Trophoblast cell (in vitro differentiated cells and primary cell): ENCODE results near the gene IL1RAPL1.

Source experiments
- DNase-seq, 2 donors: peaks; one replicate each; pipeline ENCODE4 v3.0.0-alpha.2; 2016
- H2AFZ ChIP-seq: 2 replicates; pipeline ENCODE4 v1.6.1; 2013; ENCODE audit warnings: low read length, moderate library complexity, mild to moderate bottlenecking; ENCODE audit not compliant: insufficient read depth, poor library complexity
- H2AK5ac ChIP-seq: 2 replicates; pipeline ENCODE4 v1.6.1; 2013; ENCODE audit warnings: mild to moderate bottlenecking, low read length
- H2BK120ac ChIP-seq: 2 replicates; pipeline ENCODE4 v1.6.1; 2013; ENCODE audit warnings: low read length, mild to moderate bottlenecking, moderate library complexity; ENCODE audit not compliant: insufficient read depth, poor library complexity
- H2BK12ac ChIP-seq: 2 replicates; pipeline ENCODE4 v1.6.1; 2013; ENCODE audit warnings: mild to moderate bottlenecking, low read length, moderate library complexity
- H2BK5ac ChIP-seq: 2 replicates; pipeline ENCODE4 v1.6.1; 2013; ENCODE audit warnings: low read length, low read depth, moderate library complexity, mild to moderate bottlenecking; ENCODE audit not compliant: poor library complexity
- H3K14ac ChIP-seq: 2 replicates; pipeline ENCODE4 v1.6.1; 2013; ENCODE audit warnings: mild to moderate bottlenecking, low read length
- H3K18ac ChIP-seq: 2 replicates; pipeline ENCODE4 v1.6.1; 2013; ENCODE audit warnings: mild to moderate bottlenecking, low read length
- H3K23ac ChIP-seq: 2 replicates; pipeline ENCODE4 v1.6.1; 2013; ENCODE audit warnings: low read length
- H3K27ac ChIP-seq: 2 replicates; pipeline ENCODE4 v1.5.1; 2013; ENCODE audit warnings: low read depth, mild to moderate bottlenecking, inconsistent platforms, low read length, moderate library complexity
- H3K27me3 ChIP-seq: 2 replicates; pipeline ENCODE4 v1.6.1; 2013; ENCODE audit warnings: inconsistent platforms, mild to moderate bottlenecking, low read length, moderate library complexity; ENCODE audit not compliant: insufficient read depth
- H3K36me3 ChIP-seq, 2 experiments: 1 replicate in 1 of 2; 2 replicates in 1 of 2; pipeline ENCODE4 v1.6.1; 2013; ENCODE audit warnings: low read length in 2 of 2, mild to moderate bottlenecking in 2 of 2, moderate library complexity in 1 of 2; ENCODE audit not compliant: insufficient read depth in 2 of 2, control insufficient read depth in 1 of 2
- H3K4ac ChIP-seq: 2 replicates; pipeline ENCODE4 v1.6.1; 2013; ENCODE audit warnings: low read depth, mild to moderate bottlenecking, low read length, moderate library complexity
- H3K4me1 ChIP-seq, 2 experiments: 1 replicate in 1 of 2; 2 replicates in 1 of 2; pipeline ENCODE4 v1.6.1; 2013; ENCODE audit warnings: low read length in 2 of 2, mild to moderate bottlenecking in 2 of 2, moderate library complexity in 1 of 2; ENCODE audit not compliant: insufficient read depth in 2 of 2, control insufficient read depth in 1 of 2
- H3K4me2 ChIP-seq: 2 replicates; pipeline ENCODE4 v1.6.1; 2013; ENCODE audit warnings: inconsistent platforms, mild to moderate bottlenecking, low read length, moderate library complexity
- H3K4me3 ChIP-seq: 2 replicates; pipeline ENCODE4 v1.5.1; 2013; ENCODE audit warnings: mild to moderate bottlenecking, low read depth, low read length, inconsistent platforms
- H3K79me1 ChIP-seq: one replicate; pipeline ENCODE4 v1.6.1; 2013; ENCODE audit warnings: low read length
- H3K79me2 ChIP-seq: 2 replicates; pipeline ENCODE4 v1.6.1; 2013; ENCODE audit warnings: low read length, mild to moderate bottlenecking; ENCODE audit not compliant: control insufficient read depth, insufficient read depth, poor library complexity
- H3K9ac ChIP-seq: 2 replicates; pipeline ENCODE4 v1.6.1; 2013; ENCODE audit warnings: mild to moderate bottlenecking, low read length
- H3K9me3 ChIP-seq: 2 replicates; pipeline ENCODE4 v1.6.1; 2013; ENCODE audit warnings: low read depth, mild to moderate bottlenecking, control low read depth, inconsistent platforms, low read length; ENCODE audit not compliant: insufficient read depth
- H4K12ac ChIP-seq: 2 replicates; pipeline ENCODE4 v1.6.1; 2013; ENCODE audit warnings: low read depth, mild to moderate bottlenecking, low read length, moderate library complexity
- H4K8ac ChIP-seq: 2 replicates; pipeline ENCODE4 v1.6.1; 2013; ENCODE audit warnings: low read depth, mild to moderate bottlenecking, low read length, moderate library complexity
- H4K91ac ChIP-seq: one replicate; pipeline ENCODE4 v1.6.1; 2013; ENCODE audit warnings: low read depth, mild to moderate bottlenecking, low read length, moderate library complexity
- WGBS: extraction: QIAGEN DNeasy Blood & Tissue Kit; methylation state at CpG from one replicate; pipeline ENCODE4 v1.1.7; 2013; ENCODE audit warnings: missing lambda C conversion rate; ENCODE audit not compliant: insufficient read length, insufficient coverage; ENCODE audit errors: extremely low coverage; 5-methylcytosine and 5-hydroxymethylcytosine counted together

IL1RAPL1 gene

GRCh38 chrX:29604381-29604780 lies 1017.1 kb downstream of the IL1RAPL1 start:
- H3K9me3 ChIP-seq, result no peaks in the 10 kb centered on the region
- WGBS, result no CpG with 5 or more reads among the region's 7 CpGs

DNA sequence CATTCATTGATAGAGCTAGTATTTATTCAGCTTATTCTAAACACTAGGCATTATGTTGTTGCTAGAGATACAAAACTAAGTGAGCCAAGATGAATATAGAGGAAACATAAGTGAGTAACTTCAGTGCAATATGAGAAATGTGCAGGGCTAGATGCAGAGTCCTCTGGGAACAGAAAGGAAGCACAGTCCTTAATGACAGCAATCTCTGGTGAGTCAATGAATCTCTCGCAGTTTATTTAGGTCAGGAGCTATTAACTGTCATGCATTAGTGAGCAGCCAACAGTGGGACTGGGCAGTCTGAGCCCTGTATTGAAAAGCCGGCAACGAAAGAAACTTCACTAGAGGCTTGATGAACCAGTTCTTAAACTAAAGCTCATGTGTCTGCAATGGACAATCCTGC lies 1030.0 kb downstream of the IL1RAPL1 start:
- no peak overlapping the region for H2BK12ac ChIP-seq
- no CpG with 5 or more reads among the region's 3 CpGs for WGBS
- no peak overlapping the region for H2BK5ac ChIP-seq
- no peak overlapping the region for H3K4ac ChIP-seq
- no peak overlapping the region for H2AK5ac ChIP-seq
- no peak overlapping the region for H4K12ac ChIP-seq
- no peak overlapping the region for H3K14ac ChIP-seq
- no peak overlapping the region for H2BK120ac ChIP-seq
- H3K4me3 ChIP-seq, result no peak overlapping the region
- H3K18ac ChIP-seq, result no peak overlapping the region
- no peaks in the 10 kb centered on the region for H3K79me2 ChIP-seq
- no peak overlapping the region for H4K8ac ChIP-seq
- DNase-seq, result no peak
- H3K79me1 ChIP-seq, result no peaks in the 10 kb centered on the region
- no peaks in the 10 kb centered on the region for H3K9me3 ChIP-seq
- no peaks in the 10 kb centered on the region for H3K27me3 ChIP-seq
- H3K4me1 ChIP-seq, result no peaks in the 10 kb centered on the region
- H3K23ac ChIP-seq, result no peak overlapping the region
- H3K4me2 ChIP-seq, result no peak overlapping the region
- H4K91ac ChIP-seq, result no peak overlapping the region
- no peak overlapping the region for H3K27ac ChIP-seq
- H3K36me3 ChIP-seq, result no peaks in the 10 kb centered on the region
- no peak overlapping the region for H3K9ac ChIP-seq
- H2AFZ ChIP-seq, result no peak overlapping the region

More at GRCh38 chrX:29604381-29604780, 1017.1 kb downstream of the IL1RAPL1 start:
- Histone ChIP-seq H4K91ac (no peak overlapping the region), H4K8ac (no peak overlapping the region), H3K9ac (no peak overlapping the region), H2BK5ac (no peak overlapping the region), H3K4me2 (no peak overlapping the region), H3K27ac (no peak overlapping the region), H3K79me1 (no peaks in the 10 kb centered on the region), H3K18ac (no peak overlapping the region), H3K4ac (no peak overlapping the region), H3K4me3 (no peak overlapping the region), H4K12ac (no peak overlapping the region), H3K14ac (no peak overlapping the region), H3K36me3 (no peaks in the 10 kb centered on the region), H2BK120ac (no peak overlapping the region), H3K4me1 (no peaks in the 10 kb centered on the region), H2AK5ac (no peak overlapping the region), H2AFZ (no peak overlapping the region), H3K79me2 (no peaks in the 10 kb centered on the region), H3K23ac (no peak overlapping the region), H3K27me3 (no peaks in the 10 kb centered on the region), H2BK12ac (no peak overlapping the region)
- no peak for DNase-seq

DNA sequence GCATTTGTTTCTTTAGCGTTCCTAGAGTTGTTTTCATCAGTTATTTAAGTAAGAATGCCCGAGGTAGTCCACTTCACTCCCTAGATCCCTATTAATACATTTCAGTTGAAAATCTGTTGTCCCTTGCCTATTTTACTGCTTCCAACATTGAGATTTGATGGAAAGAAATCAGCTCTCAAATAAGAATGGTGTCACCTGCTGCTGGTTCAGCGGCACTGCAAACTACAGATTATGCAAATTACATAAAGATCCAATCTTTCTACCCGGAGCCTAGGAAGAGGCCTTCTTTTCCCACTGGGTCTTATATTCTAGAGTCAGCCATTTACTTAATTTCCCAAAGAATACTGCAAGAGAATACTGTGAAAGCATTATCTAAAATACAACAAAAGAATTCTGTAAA lies 1030.5 kb downstream of the IL1RAPL1 start:
- Histone ChIP-seq H3K23ac (no peak overlapping the region), H3K9me3 (no peaks in the 10 kb centered on the region), H2AFZ (no peak overlapping the region), H3K79me2 (no peaks in the 10 kb centered on the region), H3K14ac (no peak overlapping the region), H3K4ac (no peak overlapping the region), H2BK120ac (no peak overlapping the region), H3K36me3 (no peaks in the 10 kb centered on the region), H3K4me3 (no peak overlapping the region), H3K9ac (no peak overlapping the region), H3K18ac (no peak overlapping the region), H3K79me1 (no peaks in the 10 kb centered on the region), H2BK12ac (no peak overlapping the region), H3K4me2 (no peak overlapping the region), H4K12ac (no peak overlapping the region), H4K91ac (no peak overlapping the region), H3K27ac (no peak overlapping the region), H4K8ac (no peak overlapping the region), H2AK5ac (no peak overlapping the region), H2BK5ac (no peak overlapping the region), H3K4me1 (no peaks in the 10 kb centered on the region), H3K27me3 (no peaks in the 10 kb centered on the region)
- no CpG with 5 or more reads among the region's 4 CpGs for WGBS
- no peak for DNase-seq

GRCh38 chrX:29627833-29628232 lies 1040.6 kb downstream of the IL1RAPL1 start:
- Histone ChIP-seq H4K12ac (no peak overlapping the region), H3K9ac (no peak overlapping the region), H3K79me2 (no peaks in the 10 kb centered on the region), H3K36me3 (no peaks in the 10 kb centered on the region), H4K91ac (no peak overlapping the region), H2BK12ac (no peak overlapping the region), H4K8ac (no peak overlapping the region), H3K27ac (no peak overlapping the region), H2AFZ (no peak overlapping the region), H2AK5ac (no peak overlapping the region), H3K27me3 (no peaks in the 10 kb centered on the region), H3K4ac (no peak overlapping the region), H3K4me3 (no peak overlapping the region), H3K4me1 (no peaks in the 10 kb centered on the region), H3K79me1 (no peaks in the 10 kb centered on the region), H3K9me3 (no peaks in the 10 kb centered on the region), H3K18ac (no peak overlapping the region), H2BK5ac (no peak overlapping the region), H3K23ac (no peak overlapping the region), H3K14ac (no peak overlapping the region), H3K4me2 (no peak overlapping the region), H2BK120ac (no peak overlapping the region)
- WGBS, result no CpG with 5 or more reads among the region's 1 CpG
- peak in 1 of 2 donors; percentile 45 for DNase-seq
